ENCODE results near the gene CDH4.

The CDH4 gene

DNA sequence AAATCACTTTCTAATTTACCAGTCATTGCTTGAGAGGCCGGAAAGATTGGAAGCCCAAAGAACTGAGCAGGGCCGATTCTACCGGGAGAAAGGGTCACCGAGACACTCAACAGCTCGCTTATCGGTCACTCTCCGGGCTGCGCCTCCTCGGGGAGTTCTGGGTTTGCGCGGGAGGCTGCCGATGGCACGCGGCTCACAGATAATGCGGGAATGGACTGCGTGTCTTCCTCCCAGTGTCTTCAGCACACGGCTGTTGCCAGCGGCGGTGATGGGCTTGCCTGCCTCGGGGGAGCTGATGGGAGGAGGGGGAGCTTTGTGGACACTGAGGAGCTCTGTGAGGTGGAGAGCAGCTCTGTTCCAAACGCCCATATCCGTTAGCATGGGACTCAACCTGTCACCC lies 314.6 kb downstream of the CDH4 start:
- no peak for DNase-seq

DNA sequence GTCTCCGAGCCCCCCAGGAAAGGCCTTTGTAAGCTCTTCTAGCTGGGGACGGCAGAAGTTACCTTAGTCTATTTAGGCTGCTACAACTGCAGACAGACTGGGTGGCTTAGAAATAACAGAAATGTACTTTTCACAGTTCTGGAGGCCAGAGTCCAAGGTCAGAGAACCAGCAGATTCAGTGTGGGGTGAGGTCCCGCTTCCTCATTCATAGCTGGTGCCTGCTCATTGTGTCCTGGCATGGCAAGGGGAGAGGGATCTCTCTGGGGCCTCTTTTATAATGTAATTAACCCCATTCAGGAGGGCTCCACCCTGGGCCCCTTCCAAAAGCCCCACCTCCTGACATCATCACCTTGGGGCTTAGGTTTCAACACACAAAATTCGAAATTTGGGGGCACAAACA lies 315.1 kb downstream of the CDH4 start:
- no peak for DNase-seq

DNA sequence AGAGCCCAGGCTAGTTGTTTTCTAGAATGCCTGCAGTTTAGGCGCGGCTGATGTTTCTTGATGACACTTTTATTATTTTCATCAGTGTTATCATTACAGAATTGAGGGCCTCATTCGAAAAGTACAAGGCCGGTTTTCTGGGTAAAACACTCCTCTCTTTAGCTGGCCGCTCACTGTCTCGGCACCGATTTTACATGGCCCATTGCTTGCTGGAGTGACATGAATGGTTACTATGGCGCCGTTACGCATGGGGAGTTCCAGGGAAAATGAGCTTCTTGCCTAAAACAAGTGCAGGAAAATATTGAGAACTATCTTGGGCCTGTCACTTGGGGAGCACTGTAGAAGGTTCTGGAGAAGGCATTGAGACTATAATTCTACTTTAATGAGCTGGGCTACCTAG lies 317.8 kb downstream of the CDH4 start:
- DNase-seq, result no peak

DNA sequence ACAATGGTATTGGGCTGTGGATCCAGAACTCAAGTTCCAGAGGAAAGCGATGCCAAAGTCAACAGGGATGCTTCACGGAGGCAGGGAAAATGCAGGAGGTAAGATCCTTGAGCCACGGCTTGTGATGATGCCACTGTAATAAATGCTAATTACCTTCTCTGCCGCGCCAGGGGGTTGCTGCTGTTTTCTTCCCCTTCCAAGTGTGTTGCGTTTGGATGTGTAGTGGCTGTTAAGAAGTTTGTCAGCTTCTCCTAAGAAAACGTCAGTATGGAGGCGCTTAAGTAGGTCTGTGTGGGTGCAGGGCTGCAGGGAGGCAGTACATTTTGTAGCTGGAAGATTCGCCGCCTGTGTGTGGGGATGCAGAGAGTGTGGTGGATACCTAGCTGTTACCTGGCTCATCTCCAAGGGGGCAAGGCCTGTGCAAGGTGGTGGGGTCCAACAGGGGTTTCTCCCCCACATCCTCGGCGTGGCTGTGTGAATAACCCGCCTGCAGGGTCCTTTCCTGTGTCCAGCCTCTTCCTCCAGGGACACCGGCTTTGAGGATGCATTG lies 318.7 kb downstream of the CDH4 start:
- DNase-seq, result no peak

GRCh38 chr20:61571221-61571620 lies 319.2 kb downstream of the CDH4 start:
- no peak for DNase-seq

- no peak for DNase-seq
These were observed 320.1 kb downstream of the CDH4 start for GRCh38 chr20:61571916-61572711.

DNA sequence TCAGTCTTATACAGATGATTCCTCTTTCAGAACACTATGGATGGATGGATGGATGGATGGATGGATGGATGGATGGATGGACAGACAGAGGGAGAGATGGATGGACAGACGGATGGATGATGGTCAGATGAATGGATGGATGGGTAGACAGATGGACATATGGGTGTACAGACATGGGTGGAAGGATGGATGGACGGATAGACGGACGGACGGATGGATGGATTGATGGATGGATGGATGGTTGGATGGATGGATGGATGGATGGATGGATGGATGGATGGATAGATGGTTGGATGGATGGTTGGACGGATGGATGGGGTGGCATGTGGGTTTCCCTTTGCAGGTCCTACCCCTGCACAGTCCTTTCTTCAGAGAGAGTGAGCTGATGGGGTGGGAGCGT lies 320.7 kb downstream of the CDH4 start:
- DNase-seq, result no peak

DNA sequence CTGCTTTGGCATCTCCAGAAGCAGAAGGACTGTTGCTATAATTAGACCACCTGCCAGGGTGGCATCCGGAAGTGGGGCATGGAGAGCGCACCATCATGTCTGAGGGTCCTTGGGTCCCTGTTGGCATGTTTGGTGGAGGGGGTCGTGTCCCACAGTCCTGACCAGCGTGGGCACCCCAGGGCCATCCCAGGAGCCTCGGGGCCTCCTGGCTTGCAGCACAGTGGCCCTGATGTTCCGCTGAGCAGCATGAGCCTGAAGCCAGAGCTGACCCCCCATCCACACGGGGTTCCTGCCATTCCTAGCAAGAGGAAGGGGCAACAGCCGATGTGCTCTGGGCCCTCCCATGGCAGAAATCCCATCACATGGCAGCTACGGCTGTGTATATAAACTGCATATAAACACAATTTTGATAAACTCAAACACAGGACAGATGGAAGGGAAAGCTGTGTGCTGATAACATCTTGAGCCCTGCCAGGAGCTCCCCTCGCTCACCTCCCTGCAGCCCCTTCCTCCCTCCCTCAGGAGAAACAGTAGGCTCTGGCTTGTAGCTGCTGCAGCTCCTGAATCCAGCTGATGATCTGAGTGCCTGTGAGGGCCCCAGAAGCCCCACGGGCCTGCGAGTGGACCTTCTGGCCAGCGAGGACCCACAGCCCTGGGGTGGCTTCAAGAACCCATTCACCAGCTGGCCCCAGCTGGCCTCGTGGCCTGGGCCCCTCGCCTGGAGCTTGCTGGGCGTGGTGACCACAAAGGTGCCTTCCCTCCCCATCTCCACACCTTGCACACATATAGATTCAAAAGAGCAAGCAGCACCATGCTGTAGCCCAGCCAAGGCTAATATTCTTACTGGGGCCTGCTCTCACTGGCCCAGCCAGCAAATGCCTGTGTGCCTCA lies 321.6 kb downstream of the CDH4 start:
- no peak for DNase-seq

- no peak for DNase-seq
These were observed 323.3 kb downstream of the CDH4 start for GRCh38 chr20:61575151-61575937.

DNA sequence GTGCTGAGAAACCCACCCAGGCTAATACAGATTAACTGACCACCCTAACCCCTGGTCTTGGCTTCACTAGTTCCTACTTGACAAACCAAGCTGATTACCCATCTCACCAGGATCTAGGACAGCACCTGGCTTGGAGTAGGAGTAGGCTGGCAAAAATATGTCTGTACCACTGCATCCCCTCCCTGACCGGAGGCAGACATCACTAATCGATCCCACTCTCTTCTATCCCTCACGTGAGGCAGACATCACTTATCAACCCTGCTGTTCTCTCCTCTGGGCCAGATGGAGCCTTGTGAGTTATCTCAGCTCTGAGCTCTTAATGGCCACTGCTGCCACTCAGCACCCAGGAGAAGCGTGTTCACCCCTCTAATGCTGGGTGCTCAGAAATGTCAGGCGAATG lies 324.3 kb downstream of the CDH4 start:
- no peak for DNase-seq

GRCh38 chr20:61577065-61577464 lies 325.0 kb downstream of the CDH4 start:
- DNase-seq, result no peak

- no peak for DNase-seq
These were observed 327.8 kb downstream of the CDH4 start for GRCh38 chr20:61579908-61580307.

DNA sequence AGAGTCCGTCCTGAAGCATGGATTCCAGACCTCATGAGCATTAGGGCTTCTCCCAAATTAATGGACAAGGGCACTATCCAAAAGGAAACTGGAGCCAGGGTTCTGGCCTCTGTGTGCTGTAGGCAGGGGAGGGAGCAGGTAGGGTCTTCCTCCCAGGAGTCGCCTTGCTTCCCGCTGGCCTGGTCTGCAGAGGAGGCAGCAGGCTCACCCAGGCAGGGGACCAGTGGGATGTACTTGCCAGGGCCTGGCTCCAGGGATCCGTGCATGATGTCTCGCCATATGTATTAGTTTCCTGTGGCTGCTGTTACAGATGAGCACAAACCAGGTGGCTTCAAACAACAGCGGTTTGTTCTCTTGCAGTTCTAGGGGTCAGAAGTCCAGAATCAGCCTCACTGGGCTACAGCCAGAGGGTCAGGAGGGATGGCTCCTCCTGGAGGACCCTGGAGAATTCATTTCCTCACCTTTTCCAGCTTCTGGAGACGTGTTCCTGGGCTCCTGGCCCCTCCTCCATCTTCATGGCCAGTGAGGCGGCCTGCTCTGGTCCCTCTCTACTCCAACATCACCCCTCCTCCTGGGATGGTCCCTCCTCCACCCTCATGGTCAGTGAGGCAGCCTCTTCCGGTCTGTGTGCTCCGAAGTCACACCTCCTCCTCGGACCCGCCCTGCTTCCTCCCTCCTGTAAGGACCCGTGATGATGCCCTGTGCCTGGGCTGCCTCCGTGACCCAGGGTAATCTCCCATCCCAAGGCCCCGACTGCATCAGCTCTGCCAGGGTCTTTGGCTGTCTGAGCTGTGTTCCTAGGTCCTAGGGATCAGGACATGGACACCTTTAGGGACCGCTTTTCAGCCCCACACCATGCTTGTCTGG lies 329.1 kb downstream of the CDH4 start:
- DNase-seq, result no peak

DNA sequence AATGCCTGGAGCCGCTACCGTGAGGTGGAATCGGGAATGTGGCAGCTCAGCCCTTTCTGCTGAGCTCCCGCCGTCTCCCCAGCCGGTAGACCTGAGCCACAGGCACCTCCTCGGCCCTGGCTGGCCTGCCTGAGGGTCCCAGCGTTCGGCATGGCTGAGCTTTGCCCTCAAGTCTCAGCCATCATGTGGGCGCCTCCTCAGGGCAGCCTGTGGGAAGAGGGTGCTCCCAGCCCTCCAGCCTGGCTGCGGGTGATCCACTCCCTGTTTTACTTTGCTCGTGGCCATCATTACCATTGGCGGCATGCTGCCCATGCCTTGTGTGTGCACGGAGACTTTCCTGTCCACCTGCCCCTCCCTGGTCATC lies 329.7 kb downstream of the CDH4 start:
- DNase-seq, result no peak

DNA sequence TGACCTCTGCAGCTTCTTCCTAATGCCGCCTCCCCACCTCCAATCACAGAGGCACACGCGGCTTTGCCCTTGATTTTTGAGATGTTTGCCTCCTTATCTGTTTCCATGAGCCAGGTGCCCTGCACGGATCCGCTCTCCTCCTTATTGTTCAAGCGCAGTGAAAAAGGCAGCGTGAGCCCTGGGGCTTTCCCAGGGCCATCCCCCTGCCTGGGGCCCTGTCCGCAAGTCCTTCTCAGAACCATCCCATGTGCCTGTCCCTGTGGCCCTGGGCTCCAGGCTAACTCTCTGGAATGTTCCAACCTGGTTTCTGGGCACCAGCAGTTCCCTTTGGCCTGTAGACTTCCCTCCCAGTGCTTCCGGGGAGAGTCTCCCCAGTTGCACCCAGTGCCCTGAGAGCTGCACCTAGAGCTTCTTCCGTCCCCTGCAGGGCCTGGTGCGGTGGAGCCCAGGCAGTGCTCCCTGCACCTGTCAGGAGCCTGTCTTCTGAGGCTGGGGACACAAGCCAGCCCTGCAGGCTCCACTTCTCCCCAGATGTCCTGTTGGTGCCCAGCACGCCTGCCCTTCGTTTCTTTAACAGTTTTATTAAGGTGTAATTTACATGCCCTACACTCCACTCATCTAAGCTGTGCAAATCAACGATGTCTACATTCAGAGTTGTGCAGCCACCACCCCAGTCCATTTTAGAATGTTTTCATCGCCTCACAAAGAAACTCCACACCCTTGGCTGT lies 330.3 kb downstream of the CDH4 start:
- no peak for DNase-seq

DNA sequence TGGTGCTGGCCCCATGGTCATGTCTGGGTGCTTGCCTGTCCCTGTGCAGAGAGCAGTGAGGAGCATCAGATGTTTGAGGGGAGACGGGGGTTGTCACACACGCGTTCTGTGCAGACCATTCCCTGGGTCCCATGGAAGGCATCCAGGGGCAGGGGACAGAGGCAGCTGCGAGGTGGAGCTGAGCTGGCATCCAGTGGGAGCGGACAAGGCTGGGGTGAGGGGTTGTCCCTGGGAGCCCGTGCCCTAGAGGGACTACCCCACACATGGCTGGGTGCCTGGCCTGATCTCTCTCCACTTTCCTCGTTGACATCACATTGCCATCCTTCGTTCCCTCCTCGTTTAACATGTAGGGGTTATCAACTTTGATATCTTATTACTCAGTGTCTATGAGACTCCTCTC lies 331.3 kb downstream of the CDH4 start:
- DNase-seq, result no peak

GRCh38 chr20:61584851-61585250 lies 332.8 kb downstream of the CDH4 start:
- DNase-seq, result no peak

GRCh38 chr20:61585764-61586163 lies 333.7 kb downstream of the CDH4 start:
- no peak for DNase-seq

DNA sequence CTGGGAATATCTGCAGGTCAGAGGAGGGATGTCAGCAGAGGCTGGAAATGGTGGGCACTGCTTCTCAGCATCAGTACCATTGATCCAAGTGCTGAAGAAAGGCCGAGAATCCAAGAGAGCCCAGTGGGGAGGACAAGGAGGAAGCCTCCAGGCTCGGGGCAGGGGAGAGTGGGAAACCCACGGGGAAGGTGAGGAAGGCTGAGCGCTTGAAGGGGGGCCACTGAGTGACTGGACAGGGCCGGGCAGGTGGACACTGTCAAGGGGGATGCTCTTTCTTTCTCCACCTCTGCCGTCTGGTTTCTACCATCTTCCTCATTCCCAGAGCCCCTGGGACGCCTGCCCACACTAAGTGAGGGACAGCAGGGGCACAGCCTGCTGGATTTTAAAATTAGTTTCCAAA lies 335.0 kb downstream of the CDH4 start:
- DNase-seq, result no peak

- no peak for DNase-seq
These were observed 335.7 kb downstream of the CDH4 start for GRCh38 chr20:61587681-61588289.

Data from SHP77 (cell line).